Esophagus squamous epithelium (tissue), 4 donors: ENCODE data around the gene INTS2.

Source experiments
- POLR2A ChIP-seq, 4 donors: fragments of 450-650 bp; IDR thresholded peaks; one replicate each; pipeline ENCODE4 v1.6.1; 2017; ENCODE audit warnings: antibody characterized with exemption in 4 of 4, mild to moderate bottlenecking in 4 of 4, moderate library complexity in 3 of 4
- TF ChIP-seq, protein P1 (sequence below), 6 experiments: fragments of 450-650 bp in 4 of 6; fragments of 200-600 bp in 2 of 6; sonication (generic) in 2 of 6; IDR thresholded peaks; one replicate each; pipeline ENCODE4 v1.5.1; 2016 to 2019; ENCODE audit warnings: antibody characterized with exemption in 6 of 6, mild to moderate bottlenecking in 4 of 6, moderate library complexity in 4 of 6

DNA sequence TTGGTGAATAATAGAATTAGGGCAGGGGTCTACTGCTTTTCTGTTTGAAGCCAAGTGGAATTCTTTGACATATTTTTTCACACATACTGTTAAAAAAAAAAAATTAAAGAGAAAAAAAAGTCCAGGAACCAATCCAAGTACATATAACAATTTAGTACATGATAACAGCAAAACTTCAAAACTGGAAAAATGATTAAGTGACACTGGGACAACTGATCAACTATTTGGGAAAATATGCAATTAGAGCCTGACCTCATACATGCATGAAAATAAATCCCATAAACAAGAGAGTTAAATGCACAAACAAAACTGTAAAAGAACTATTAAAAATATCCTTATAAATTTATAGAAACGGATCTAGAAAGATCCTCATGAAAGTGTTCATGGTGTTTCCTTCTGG, 92.2 kb downstream of the INTS2 start:
- TF ChIP-seq, protein P1, sequence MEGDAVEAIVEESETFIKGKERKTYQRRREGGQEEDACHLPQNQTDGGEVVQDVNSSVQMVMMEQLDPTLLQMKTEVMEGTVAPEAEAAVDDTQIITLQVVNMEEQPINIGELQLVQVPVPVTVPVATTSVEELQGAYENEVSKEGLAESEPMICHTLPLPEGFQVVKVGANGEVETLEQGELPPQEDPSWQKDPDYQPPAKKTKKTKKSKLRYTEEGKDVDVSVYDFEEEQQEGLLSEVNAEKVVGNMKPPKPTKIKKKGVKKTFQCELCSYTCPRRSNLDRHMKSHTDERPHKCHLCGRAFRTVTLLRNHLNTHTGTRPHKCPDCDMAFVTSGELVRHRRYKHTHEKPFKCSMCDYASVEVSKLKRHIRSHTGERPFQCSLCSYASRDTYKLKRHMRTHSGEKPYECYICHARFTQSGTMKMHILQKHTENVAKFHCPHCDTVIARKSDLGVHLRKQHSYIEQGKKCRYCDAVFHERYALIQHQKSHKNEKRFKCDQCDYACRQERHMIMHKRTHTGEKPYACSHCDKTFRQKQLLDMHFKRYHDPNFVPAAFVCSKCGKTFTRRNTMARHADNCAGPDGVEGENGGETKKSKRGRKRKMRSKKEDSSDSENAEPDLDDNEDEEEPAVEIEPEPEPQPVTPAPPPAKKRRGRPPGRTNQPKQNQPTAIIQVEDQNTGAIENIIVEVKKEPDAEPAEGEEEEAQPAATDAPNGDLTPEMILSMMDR (IDR thresholded peaks at IDR 0.05), result no peak
- no peak for TF ChIP-seq POLR2A (IDR thresholded peaks at IDR 0.05)
